ENCODE data around the gene SULT2A1.

The SULT2A1 gene

DNA sequence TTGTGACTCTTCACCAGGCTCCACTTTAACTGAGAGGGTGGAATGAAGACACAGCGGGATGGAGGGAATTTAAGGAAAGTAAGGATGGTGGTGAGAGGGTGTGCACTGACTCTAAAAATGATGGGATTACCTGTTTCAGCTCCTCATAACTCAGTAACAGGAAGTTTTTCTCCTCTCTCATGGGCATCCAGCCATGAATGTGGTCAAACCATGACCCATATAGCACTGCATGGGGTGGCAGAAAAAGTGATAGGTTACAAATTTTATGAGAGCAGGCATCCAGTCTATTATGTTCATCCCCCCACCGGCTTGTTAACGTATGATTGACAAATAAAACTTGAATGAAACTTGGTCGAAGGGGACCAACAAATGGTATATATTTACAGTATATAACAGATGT, 7.2 kb downstream of the SULT2A1 start:
- no peak overlapping the region for H3K4me3 ChIP-seq (ENCODE audit: insufficient read depth, low read length, poor library complexity, severe bottlenecking)
- no peak overlapping the region for H2AFZ ChIP-seq (ENCODE audit: low read depth, low read length, severe bottlenecking)
- H3K9me3 ChIP-seq (ENCODE audit: insufficient read depth, low read length): no peaks in the 10 kb centered on the region
- H3K9me2 ChIP-seq (replicated peaks; ENCODE audit: insufficient read depth, low read length): no peaks in the 10 kb centered on the region
- H3K27me3 ChIP-seq (ENCODE audit: low read length): no peaks in the 10 kb centered on the region
- no peak overlapping the region for H3K27ac ChIP-seq (ENCODE audit: low read depth, low read length)
- TF ChIP-seq, protein P1, sequence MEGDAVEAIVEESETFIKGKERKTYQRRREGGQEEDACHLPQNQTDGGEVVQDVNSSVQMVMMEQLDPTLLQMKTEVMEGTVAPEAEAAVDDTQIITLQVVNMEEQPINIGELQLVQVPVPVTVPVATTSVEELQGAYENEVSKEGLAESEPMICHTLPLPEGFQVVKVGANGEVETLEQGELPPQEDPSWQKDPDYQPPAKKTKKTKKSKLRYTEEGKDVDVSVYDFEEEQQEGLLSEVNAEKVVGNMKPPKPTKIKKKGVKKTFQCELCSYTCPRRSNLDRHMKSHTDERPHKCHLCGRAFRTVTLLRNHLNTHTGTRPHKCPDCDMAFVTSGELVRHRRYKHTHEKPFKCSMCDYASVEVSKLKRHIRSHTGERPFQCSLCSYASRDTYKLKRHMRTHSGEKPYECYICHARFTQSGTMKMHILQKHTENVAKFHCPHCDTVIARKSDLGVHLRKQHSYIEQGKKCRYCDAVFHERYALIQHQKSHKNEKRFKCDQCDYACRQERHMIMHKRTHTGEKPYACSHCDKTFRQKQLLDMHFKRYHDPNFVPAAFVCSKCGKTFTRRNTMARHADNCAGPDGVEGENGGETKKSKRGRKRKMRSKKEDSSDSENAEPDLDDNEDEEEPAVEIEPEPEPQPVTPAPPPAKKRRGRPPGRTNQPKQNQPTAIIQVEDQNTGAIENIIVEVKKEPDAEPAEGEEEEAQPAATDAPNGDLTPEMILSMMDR (IDR thresholded peaks at IDR 0.05; ENCODE audit: insufficient read depth, low read length, poor library complexity, severe bottlenecking): no peak
- TF ChIP-seq EZH2phosphoT487 (conservative IDR thresholded peaks at IDR 0.05; ENCODE audit: low read length): no peak
- no peak overlapping the region for H3K4me2 ChIP-seq (ENCODE audit: low read depth, low read length, poor library complexity, severe bottlenecking)
- no peaks in the 10 kb centered on the region for H3K36me3 ChIP-seq (ENCODE audit: low read length)
- H3F3A ChIP-seq (ENCODE audit: insufficient read depth): no peaks in the 10 kb centered on the region
- no peak overlapping the region for H3K9ac ChIP-seq (ENCODE audit: low read length)
- no peaks in the 10 kb centered on the region for H4K20me1 ChIP-seq (ENCODE audit: low read depth, low read length)
- no peaks in the 10 kb centered on the region for H3K79me2 ChIP-seq (ENCODE audit: insufficient read depth, low read length)

DNA sequence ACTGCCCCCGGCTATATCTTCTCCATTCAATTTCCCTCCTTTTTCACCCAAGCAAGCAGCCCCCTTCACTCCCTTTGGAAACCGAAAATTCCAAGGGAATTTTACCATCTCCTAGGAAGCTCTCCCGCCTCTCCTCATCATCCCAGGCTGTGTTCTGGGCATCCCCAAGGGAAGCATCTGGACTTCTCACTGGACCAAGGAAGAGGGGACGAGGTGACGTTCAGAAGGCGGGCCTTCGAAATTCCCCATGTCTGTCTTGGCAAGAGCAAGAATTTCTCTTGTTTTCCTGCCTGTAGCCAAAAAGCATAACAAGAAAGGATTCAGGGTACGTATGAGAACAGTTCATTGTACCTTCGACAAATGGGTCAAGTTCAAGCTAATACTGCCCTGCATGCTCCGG, 20.9 kb downstream of the SULT2A1 start:
- Histone ChIP-seq H3K4me2 (ENCODE audit: low read depth, low read length, poor library complexity, severe bottlenecking) (no peak overlapping the region), H2AFZ (ENCODE audit: low read depth, low read length, severe bottlenecking) (no peak overlapping the region), H3K9me3 (ENCODE audit: insufficient read depth, low read length) (no peaks in the 10 kb centered on the region), H4K20me1 (ENCODE audit: low read depth, low read length) (no peaks in the 10 kb centered on the region), H3K36me3 (ENCODE audit: low read length) (no peaks in the 10 kb centered on the region), H3F3A (ENCODE audit: insufficient read depth) (no peaks in the 10 kb centered on the region), H3K27me3 (ENCODE audit: low read length) (no peaks in the 10 kb centered on the region), H3K4me3 (ENCODE audit: insufficient read depth, low read length, poor library complexity, severe bottlenecking) (no peak overlapping the region), H3K79me2 (ENCODE audit: insufficient read depth, low read length) (no peaks in the 10 kb centered on the region), H3K9ac (ENCODE audit: low read length) (no peak overlapping the region), H3K27ac (ENCODE audit: low read depth, low read length) (no peak overlapping the region), H3K9me2 (replicated peaks; ENCODE audit: insufficient read depth, low read length) (no peaks in the 10 kb centered on the region)
- TF ChIP-seq EZH2phosphoT487 (conservative IDR thresholded peaks at IDR 0.05; ENCODE audit: low read length): no peak
- TF ChIP-seq, protein P1 (IDR thresholded peaks at IDR 0.05; ENCODE audit: insufficient read depth, low read length, poor library complexity, severe bottlenecking): no peak

DNA sequence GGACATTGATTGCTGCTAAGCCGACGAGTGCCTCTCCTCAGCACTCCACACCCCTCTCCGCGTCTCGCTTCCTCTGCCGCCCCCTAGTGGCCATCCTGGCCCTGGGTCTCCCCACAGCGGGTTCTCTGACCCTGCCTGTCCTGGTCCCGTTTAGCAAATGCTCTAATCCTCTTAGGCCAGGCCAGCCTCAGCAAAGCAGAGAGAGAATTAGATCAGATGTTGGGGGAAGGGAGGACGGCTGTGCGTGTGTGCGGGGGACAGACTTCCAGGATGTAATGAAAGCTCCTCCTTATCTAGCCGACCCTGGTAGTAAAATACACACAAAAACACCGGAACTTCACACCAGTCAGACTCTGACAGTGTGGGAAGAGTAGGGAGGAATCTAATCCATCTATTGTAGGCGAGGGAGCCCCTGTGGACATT, 22.6 kb downstream of the SULT2A1 start:
- Histone ChIP-seq H3K9me3 (ENCODE audit: insufficient read depth, low read length) (no peaks in the 10 kb centered on the region), H3K27me3 (ENCODE audit: low read length) (no peaks in the 10 kb centered on the region), H3K27ac (ENCODE audit: low read depth, low read length) (no peak overlapping the region), H2AFZ (ENCODE audit: low read depth, low read length, severe bottlenecking) (no peak overlapping the region), H3K4me2 (ENCODE audit: low read depth, low read length, poor library complexity, severe bottlenecking) (no peak overlapping the region), H3F3A (ENCODE audit: insufficient read depth) (no peaks in the 10 kb centered on the region), H3K79me2 (ENCODE audit: insufficient read depth, low read length) (no peaks in the 10 kb centered on the region), H4K20me1 (ENCODE audit: low read depth, low read length) (no peaks in the 10 kb centered on the region), H3K4me3 (ENCODE audit: insufficient read depth, low read length, poor library complexity, severe bottlenecking) (no peak overlapping the region), H3K9ac (ENCODE audit: low read length) (no peak overlapping the region), H3K36me3 (ENCODE audit: low read length) (no peaks in the 10 kb centered on the region), H3K9me2 (replicated peaks; ENCODE audit: insufficient read depth, low read length) (no peaks in the 10 kb centered on the region)
- TF ChIP-seq, protein P1 (IDR thresholded peaks at IDR 0.05; ENCODE audit: insufficient read depth, low read length, poor library complexity, severe bottlenecking): peak; percentile 96
- TF ChIP-seq EZH2phosphoT487 (conservative IDR thresholded peaks at IDR 0.05; ENCODE audit: low read length): no peak

All from SU-DHL-6 (cell line).